GM12878 (cell line): Measurements from ENCODE around the gene ADARB1. TPM values are rescaled to one million over a fixed set of nuclear protein-coding genes. Genes with fewer than 3 reads are reported as not detected.

Experiments used
- ATAC-seq: fragments of 200-7000 bp; cut with Tn5 transposase; 3 replicates; pipeline ENCODE4 v1.9.1; 2020; ENCODE audit warnings: mild to moderate bottlenecking, moderate library complexity
- BruUV-seq: library from RNA; stranded (reverse); fragments of 400-500 nt; replicated peaks from 2 replicates; lab custom pipeline; 2021; lab: Mats Ljungman, UMichigan
- CTCF ChIA-PET: fragments of 300-600 bp; sonication (Branson Sonifier 250); formaldehyde crosslinking; extraction: SDS; loops from one replicate; lab custom pipeline; 2021; ENCODE audit warnings: inconsistent platforms; lab: Yijun Ruan, JAX
- POLR2A ChIA-PET: fragments of 350-600 bp; formaldehyde crosslinking; extraction: SDS; loops from one replicate; lab custom pipeline; 2021; ENCODE audit warnings: inconsistent platforms; lab: Charles Lee
- RAD21 ChIA-PET: fragments of 300-600 bp; sonication (Branson Sonifier 250); formaldehyde crosslinking; loops from one replicate; lab custom pipeline; 2023; ENCODE audit warnings: antibody characterized with exemption; ENCODE audit not compliant: unreplicated experiment; lab: Charles Lee
- SMC1A ChIA-PET: fragments of 300-600 bp; sonication (Branson Sonifier 250); formaldehyde crosslinking; loops from one replicate; lab custom pipeline; 2023; ENCODE audit not compliant: unreplicated experiment, uncharacterized antibody; lab: Charles Lee
- DNase-seq: peaks from one replicate; pipeline ENCODE4 v3.0.0-alpha.2; 2011; ENCODE audit warnings: low read depth, low spot score
- FAIRE-seq: peaks from 3 replicates; lab custom pipeline; 2011; peaks lifted over from hg19 to GRCh38; lab: Jason Lieb, UNC
- H2AFZ ChIP-seq: 2 replicates; pipeline ENCODE4 v1.6.0; 2011; ENCODE audit warnings: low read depth, low read length, control low read depth; ENCODE audit not compliant: control insufficient read depth
- H3K27ac ChIP-seq: 2 replicates; pipeline ENCODE4 v1.5.1; 2011; ENCODE audit warnings: control low read depth; ENCODE audit not compliant: control insufficient read depth, insufficient read depth
- H3K27me3 ChIP-seq, 2 experiments: replicated peaks in 1 of 2; 2 replicates each; pipeline versions ENCODE4 v1.6.0 to v1.6.1; 2011; ENCODE audit warnings: low read length in 1 of 2; ENCODE audit not compliant: control insufficient read depth in 2 of 2, insufficient read depth in 2 of 2
- H3K36me3 ChIP-seq, 2 experiments: 2 replicates each; pipeline ENCODE4 v1.5.1; 2011; ENCODE audit warnings: low read length in 1 of 2; ENCODE audit not compliant: control insufficient read depth in 2 of 2, insufficient read depth in 2 of 2
- H3K4me1 ChIP-seq: 2 replicates; pipeline ENCODE4 v1.6.1; 2011; ENCODE audit warnings: mild to moderate bottlenecking, low read length, moderate library complexity, mixed read lengths; ENCODE audit not compliant: control insufficient read depth, insufficient read depth
- H3K4me2 ChIP-seq: 2 replicates; pipeline ENCODE4 v1.6.0; 2011; ENCODE audit warnings: control low read depth; ENCODE audit not compliant: control insufficient read depth, insufficient read depth
- H3K4me3 ChIP-seq: fragments of 200-600 bp; sonication (generic); 2 replicates; pipeline ENCODE4 v1.5.1; 2016
- H3K79me2 ChIP-seq: 2 replicates; pipeline ENCODE4 v1.6.0; 2011; ENCODE audit warnings: low read length; ENCODE audit not compliant: control insufficient read depth, insufficient read depth
- H3K9ac ChIP-seq: 2 replicates; pipeline ENCODE4 v1.8.0; 2011; ENCODE audit warnings: low read length, control low read depth, mixed read lengths; ENCODE audit not compliant: control insufficient read depth, insufficient read depth
- H3K9me3 ChIP-seq: replicated peaks from 3 replicates; pipeline ENCODE4 v1.5.1; 2011; ENCODE audit warnings: mild to moderate bottlenecking, low read length; ENCODE audit not compliant: control insufficient read depth, insufficient read depth
- H4K20me1 ChIP-seq: 2 replicates; pipeline ENCODE4 v1.6.0; 2011; ENCODE audit not compliant: control insufficient read depth, insufficient read depth
- BACH1 ChIP-seq: fragments of 450-650 bp; IDR thresholded peaks from 2 replicates; pipeline ENCODE4 v1.6.1; 2017; ENCODE audit warnings: mild to moderate bottlenecking, borderline replicate concordance
- BCL11A ChIP-seq: IDR thresholded peaks from 2 replicates; pipeline ENCODE4 v1.6.1; 2011; ENCODE audit warnings: low read depth, low read length
- CBX5 ChIP-seq: sonication (generic); IDR thresholded peaks from 2 replicates; pipeline ENCODE4 v1.6.1; 2016; ENCODE audit warnings: low read depth, moderate library complexity, mild to moderate bottlenecking, inconsistent platforms
- CEBPB ChIP-seq, 2 experiments: fragments of 150-350 bp in 1 of 2; IDR thresholded peaks; 2 replicates each; pipeline ENCODE4 v1.6.1; 2012 to 2014; ENCODE audit warnings: low read depth in 2 of 2, low read length in 2 of 2, borderline replicate concordance in 1 of 2, inconsistent platforms in 1 of 2
- NR2C2 ChIP-seq: IDR thresholded peaks from 2 replicates; pipeline ENCODE4 v1.6.1; 2011; ENCODE audit warnings: borderline replicate concordance, low read depth; ENCODE audit not compliant: control insufficient read depth, insufficient read length
- POLR2AphosphoS2 ChIP-seq: IDR thresholded peaks from 2 replicates; pipeline ENCODE4 v1.6.1; 2011; ENCODE audit warnings: low read depth, mild to moderate bottlenecking, low read length, improper control_type of control experiment, moderate library complexity
- RBBP5 ChIP-seq: fragments of 200-600 bp; sonication (generic); conservative IDR thresholded peaks from 2 replicates; pipeline ENCODE4 v1.6.1; 2016
- SMC3 ChIP-seq: IDR thresholded peaks from 2 replicates; pipeline ENCODE4 v1.6.1; 2011; ENCODE audit warnings: low read length, improper control_type of control experiment, borderline replicate concordance
- STAT3 ChIP-seq: IDR thresholded peaks from 2 replicates; pipeline ENCODE4 v1.6.1; 2011; ENCODE audit warnings: low read depth, low read length, improper control_type of control experiment
- TCF7 ChIP-seq: IDR thresholded peaks from 2 replicates; pipeline ENCODE4 v1.6.1; 2014; ENCODE audit warnings: antibody characterized with exemption, borderline replicate concordance
- YY1 ChIP-seq: IDR thresholded peaks from 2 replicates; pipeline ENCODE4 v1.6.1; 2011; ENCODE audit warnings: low read depth, mild to moderate bottlenecking, low read length
- WGBS: methylation state at CpG from one replicate; pipeline ENCODE4 v1.1.6; 2016; ENCODE audit warnings: low lambda C conversion rate; ENCODE audit not compliant: insufficient replicate concordance, insufficient coverage; ENCODE audit errors: missing lambda C conversion rate; 5-methylcytosine and 5-hydroxymethylcytosine counted together
- in situ Hi-C: fragments of 300-500 bp; cut with MboI; formaldehyde crosslinking; loops from 9 replicates; pipeline ENCODE4 v1.14.3; 2018; ENCODE audit warnings: mixed read lengths
- intact Hi-C: fragments of 100-400 bp; cut with micrococcal nuclease; formaldehyde crosslinking; loops from one replicate; pipeline ENCODE4 v1.14.2; 2022; ENCODE audit not compliant: unreplicated experiment
- polyA plus RNA-seq, 11 experiments: library from polyadenylated mRNA; depleted of rRNA in 4 of 11; unstranded in 6 of 11; stranded (reverse) in 5 of 11; fragments of >200 nt; fragmentation: Nextera tagmentation in 4 of 11; fragmentation: Illumina TruSeq in 1 of 11; extraction: Ambion mirVana in 4 of 11; extraction: Trizol in 1 of 11; gene quantifications; 1 replicate in 1 of 11; 2 replicates in 10 of 11; pipeline versions ENCODE4 v1.2.1 to v1.2.3, GENCODE V29; 2011 to 2016; ENCODE audit warnings: inconsistent platforms in 2 of 11, missing spikeins in 2 of 11, low read depth in 1 of 11
- total RNA-seq, 4 experiments: library from RNA; depleted of rRNA in 3 of 4; stranded (reverse); fragments of >200 nt in 3 of 4; fragmentation: Illumina TruSeq in 1 of 4; extraction: Trizol in 1 of 4; gene quantifications; 2 replicates each; pipeline versions ENCODE4 v1.2.1 to v1.2.3, GENCODE V29; 2013 to 2021
- TF ChIP-seq, protein P1 (sequence below): fragments of 150-350 bp; IDR thresholded peaks from 2 replicates; pipeline ENCODE4 v1.6.1; 2016; ENCODE audit warnings: low read depth, low read length
- TF ChIP-seq, protein P2 (sequence below): fragments of 150-350 bp; IDR thresholded peaks from 2 replicates; pipeline ENCODE4 v1.6.1; 2014; ENCODE audit warnings: mild to moderate bottlenecking, low read depth, low read length

Gene ADARB1
- total and polyA plus RNA-seq, 10 of the 15 experiments (the other 5 are each of a cell fraction or from before 2014, with no cell fraction given), result 5.7 to 61.7 (median 25.3) TPM

DNA sequence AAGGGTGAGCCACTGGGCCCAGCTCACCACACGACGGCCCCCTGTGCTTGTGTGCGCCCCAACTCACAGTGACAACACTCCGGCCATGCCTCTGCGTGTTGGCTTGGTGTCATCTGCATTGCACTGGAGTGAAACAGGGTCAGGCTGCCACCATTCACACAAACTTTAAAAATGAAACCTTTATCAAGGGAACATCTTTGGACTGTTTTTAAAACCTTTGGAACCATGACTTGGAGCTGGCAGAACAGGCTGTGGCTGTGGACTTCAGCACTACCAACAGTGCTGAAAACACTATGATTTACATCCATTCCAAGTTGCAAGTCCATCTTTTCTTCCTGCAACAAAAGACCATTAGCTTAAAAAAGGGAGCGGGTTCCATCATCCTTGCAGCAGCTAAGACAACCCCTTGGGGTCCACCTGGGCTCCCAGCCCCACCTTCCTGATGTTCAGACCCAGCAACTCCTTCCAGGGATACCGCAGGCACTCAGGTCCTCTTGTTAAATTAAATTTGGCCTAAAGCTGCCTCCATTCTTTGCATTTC lies 187.7 kb downstream of the ADARB1 start:
- Histone ChIP-seq H3K4me1 (peaks cover 5% of the 10 kb centered on the region), H3K4me3 (no peak overlapping the region), H2AFZ (no peak overlapping the region), H3K27me3 (no peaks in the 10 kb centered on the region), H3K9ac (no peak overlapping the region), H4K20me1 (no peaks in the 10 kb centered on the region), H3K9me3 (no peaks in the 10 kb centered on the region), H3K36me3 (peaks cover 8 to 11% of the 10 kb centered on the region in 2 experiments; a peak in 3 of 4 replicates), H3K27ac (no peak overlapping the region), H3K79me2 (no peaks in the 10 kb centered on the region), H3K4me2 (no peak overlapping the region)
- ChIA-PET RAD21 (no interaction called here), CTCF (no interaction called here), SMC1A (no interaction called here), POLR2A (no interaction called here)
- in situ Hi-C loops, result no loop called here
- DNase-seq (no peak), FAIRE-seq (no peak), ATAC-seq (no peak)
- WGBS, result 64% methylated on average over 7 of the region's 7 CpGs
- intact Hi-C loops, result no loop called here
- TF ChIP-seq RBBP5, result no peak
- no peak for TF ChIP-seq STAT3
- no peak for TF ChIP-seq BACH1
- no peak for TF ChIP-seq CEBPB (IDR thresholded peaks at IDR 0.05; ENCODE audit: borderline replicate concordance in 1 of 2, low read depth in 2 of 2, low read length in 2 of 2)
- no peak for TF ChIP-seq TCF7
- no peak for TF ChIP-seq YY1
- TF ChIP-seq BCL11A, result no peak
- TF ChIP-seq, protein P1, sequence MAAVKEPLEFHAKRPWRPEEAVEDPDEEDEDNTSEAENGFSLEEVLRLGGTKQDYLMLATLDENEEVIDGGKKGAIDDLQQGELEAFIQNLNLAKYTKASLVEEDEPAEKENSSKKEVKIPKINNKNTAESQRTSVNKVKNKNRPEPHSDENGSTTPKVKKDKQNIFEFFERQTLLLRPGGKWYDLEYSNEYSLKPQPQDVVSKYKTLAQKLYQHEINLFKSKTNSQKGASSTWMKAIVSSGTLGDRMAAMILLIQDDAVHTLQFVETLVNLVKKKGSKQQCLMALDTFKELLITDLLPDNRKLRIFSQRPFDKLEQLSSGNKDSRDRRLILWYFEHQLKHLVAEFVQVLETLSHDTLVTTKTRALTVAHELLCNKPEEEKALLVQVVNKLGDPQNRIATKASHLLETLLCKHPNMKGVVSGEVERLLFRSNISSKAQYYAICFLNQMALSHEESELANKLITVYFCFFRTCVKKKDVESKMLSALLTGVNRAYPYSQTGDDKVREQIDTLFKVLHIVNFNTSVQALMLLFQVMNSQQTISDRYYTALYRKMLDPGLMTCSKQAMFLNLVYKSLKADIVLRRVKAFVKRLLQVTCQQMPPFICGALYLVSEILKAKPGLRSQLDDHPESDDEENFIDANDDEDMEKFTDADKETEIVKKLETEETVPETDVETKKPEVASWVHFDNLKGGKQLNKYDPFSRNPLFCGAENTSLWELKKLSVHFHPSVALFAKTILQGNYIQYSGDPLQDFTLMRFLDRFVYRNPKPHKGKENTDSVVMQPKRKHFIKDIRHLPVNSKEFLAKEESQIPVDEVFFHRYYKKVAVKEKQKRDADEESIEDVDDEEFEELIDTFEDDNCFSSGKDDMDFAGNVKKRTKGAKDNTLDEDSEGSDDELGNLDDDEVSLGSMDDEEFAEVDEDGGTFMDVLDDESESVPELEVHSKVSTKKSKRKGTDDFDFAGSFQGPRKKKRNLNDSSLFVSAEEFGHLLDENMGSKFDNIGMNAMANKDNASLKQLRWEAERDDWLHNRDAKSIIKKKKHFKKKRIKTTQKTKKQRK, result no peak
- TF ChIP-seq CBX5, result no peak
- no peak for TF ChIP-seq NR2C2
- no peak for TF ChIP-seq SMC3
- no peak for TF ChIP-seq POLR2AphosphoS2
- TF ChIP-seq, protein P2, sequence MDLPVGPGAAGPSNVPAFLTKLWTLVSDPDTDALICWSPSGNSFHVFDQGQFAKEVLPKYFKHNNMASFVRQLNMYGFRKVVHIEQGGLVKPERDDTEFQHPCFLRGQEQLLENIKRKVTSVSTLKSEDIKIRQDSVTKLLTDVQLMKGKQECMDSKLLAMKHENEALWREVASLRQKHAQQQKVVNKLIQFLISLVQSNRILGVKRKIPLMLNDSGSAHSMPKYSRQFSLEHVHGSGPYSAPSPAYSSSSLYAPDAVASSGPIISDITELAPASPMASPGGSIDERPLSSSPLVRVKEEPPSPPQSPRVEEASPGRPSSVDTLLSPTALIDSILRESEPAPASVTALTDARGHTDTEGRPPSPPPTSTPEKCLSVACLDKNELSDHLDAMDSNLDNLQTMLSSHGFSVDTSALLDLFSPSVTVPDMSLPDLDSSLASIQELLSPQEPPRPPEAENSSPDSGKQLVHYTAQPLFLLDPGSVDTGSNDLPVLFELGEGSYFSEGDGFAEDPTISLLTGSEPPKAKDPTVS, result no peak
- no TSS peak for BruUV-seq
